Liver (tissue), 9 donors: Measurements from ENCODE around the gene GAPDH. TPM values are rescaled to one million over a fixed set of nuclear protein-coding genes. Genes with fewer than 3 reads are reported as not detected.

ENCODE experiments used
- DNase-seq: peaks from one replicate; pipeline ENCODE4 v3.0.0-alpha.2; 2017; ENCODE audit warnings: low spot score
- H3K27ac ChIP-seq, 2 donors: one replicate each; pipeline ENCODE4 v1.7.0; 2013; ENCODE audit warnings: inconsistent platforms in 2 of 2, low read length in 2 of 2, control low read depth in 1 of 2, low read depth in 1 of 2, mild to moderate bottlenecking in 1 of 2
- H3K27me3 ChIP-seq, 4 donors: one replicate each; pipeline versions ENCODE4 v1.6.1 to v1.7.0; 2013; ENCODE audit warnings: low read length in 3 of 4, inconsistent platforms in 1 of 4, mild to moderate bottlenecking in 1 of 4, moderate library complexity in 1 of 4; ENCODE audit not compliant: control insufficient read depth in 4 of 4, insufficient read depth in 4 of 4
- H3K36me3 ChIP-seq, 4 donors: one replicate each; pipeline versions ENCODE4 v1.6.1 to v1.7.0; 2013; ENCODE audit warnings: low read length in 3 of 4, mild to moderate bottlenecking in 3 of 4, low read depth in 1 of 4, moderate library complexity in 1 of 4; ENCODE audit not compliant: control insufficient read depth in 4 of 4, insufficient read depth in 3 of 4
- H3K4me1 ChIP-seq, 4 donors: one replicate each; pipeline versions ENCODE4 v1.6.1 to v1.7.0; 2013; ENCODE audit warnings: low read length in 3 of 4, mild to moderate bottlenecking in 3 of 4, moderate library complexity in 1 of 4; ENCODE audit not compliant: control insufficient read depth in 4 of 4, insufficient read depth in 4 of 4
- H3K4me3 ChIP-seq, 3 donors: one replicate each; pipeline versions ENCODE4 v1.6.1 to v1.7.0; 2013; ENCODE audit warnings: low read length in 3 of 3, control low read depth in 1 of 3, low read depth in 1 of 3, mild to moderate bottlenecking in 1 of 3
- H3K9ac ChIP-seq, 2 donors: one replicate each; pipeline ENCODE4 v1.7.0; 2013; ENCODE audit warnings: low read length in 2 of 2, mild to moderate bottlenecking in 2 of 2, moderate library complexity in 2 of 2, control low read depth in 1 of 2, low read depth in 1 of 2
- H3K9me3 ChIP-seq, 4 donors: one replicate each; pipeline versions ENCODE4 v1.6.1 to v1.7.0; 2013; ENCODE audit warnings: low read length in 3 of 4; ENCODE audit not compliant: control insufficient read depth in 4 of 4
- ATF3 ChIP-seq: IDR thresholded peaks from 2 replicates; pipeline ENCODE4 v1.6.1; 2016; ENCODE audit warnings: antibody characterized with exemption
- EGR1 ChIP-seq, 2 donors: IDR thresholded peaks; 2 replicates each; pipeline ENCODE4 v1.6.1; 2016 to 2018; ENCODE audit warnings: antibody characterized with exemption in 2 of 2, low read depth in 2 of 2
- FOXA2 ChIP-seq: IDR thresholded peaks from 2 replicates; pipeline ENCODE4 v1.6.1; 2016; ENCODE audit warnings: antibody characterized with exemption
- GABPA ChIP-seq, 2 donors: IDR thresholded peaks in 1 of 2; conservative IDR thresholded peaks in 1 of 2; 2 replicates each; pipeline ENCODE4 v1.6.1; 2016; ENCODE audit warnings: antibody characterized with exemption in 2 of 2, mild to moderate bottlenecking in 1 of 2, moderate library complexity in 1 of 2
- JUND ChIP-seq, 2 donors: IDR thresholded peaks; 2 replicates each; pipeline ENCODE4 v1.6.1; 2016; ENCODE audit warnings: antibody characterized with exemption in 2 of 2
- NR2F2 ChIP-seq: IDR thresholded peaks from 2 replicates; pipeline ENCODE4 v1.6.1; 2016; ENCODE audit warnings: antibody characterized with exemption
- RAD21 ChIP-seq, 2 donors: IDR thresholded peaks; 2 replicates each; pipeline ENCODE4 v1.6.1; 2016; ENCODE audit warnings: antibody characterized with exemption in 2 of 2, mild to moderate bottlenecking in 2 of 2
- REST ChIP-seq: IDR thresholded peaks from 2 replicates; pipeline ENCODE4 v1.6.1; 2016; ENCODE audit warnings: antibody characterized with exemption, mild to moderate bottlenecking
- RXRA ChIP-seq, 2 donors: IDR thresholded peaks; 2 replicates each; pipeline ENCODE4 v1.6.1; 2017 to 2018; ENCODE audit warnings: antibody characterized with exemption in 2 of 2, mild to moderate bottlenecking in 1 of 2
- SP1 ChIP-seq: IDR thresholded peaks from 2 replicates; pipeline ENCODE4 v1.6.1; 2018; ENCODE audit warnings: antibody characterized with exemption, mild to moderate bottlenecking
- TAF1 ChIP-seq: conservative IDR thresholded peaks from 2 replicates; pipeline ENCODE4 v1.6.1; 2016; ENCODE audit warnings: antibody characterized with exemption, mild to moderate bottlenecking
- YY1 ChIP-seq: IDR thresholded peaks from 2 replicates; pipeline ENCODE4 v1.6.1; 2016; ENCODE audit warnings: antibody characterized with exemption, mild to moderate bottlenecking
- ZBTB33 ChIP-seq: IDR thresholded peaks from 2 replicates; pipeline ENCODE4 v1.6.1; 2016; ENCODE audit warnings: antibody characterized with exemption
- WGBS: extraction: QIAGEN DNeasy Blood & Tissue Kit; methylation state at CpG from one replicate; pipeline ENCODE4 v1.1.7; 2013; 5-methylcytosine and 5-hydroxymethylcytosine counted together
- polyA plus RNA-seq, 2 donors: library from polyadenylated mRNA; stranded (reverse) in 1 of 2; unstranded in 1 of 2; fragments of 200-250 nt in 1 of 2; fragments of >200 nt in 1 of 2; fragmentation: Nextera tagmentation in 1 of 2; extraction: Ambion mirVana in 1 of 2; gene quantifications; one replicate each; pipeline versions ENCODE4 v1.2.1 to v1.2.3, GENCODE V29; 2013 to 2015
- total RNA-seq, 2 donors: library from RNA; depleted of rRNA; stranded (reverse); fragments of >200 nt; gene quantifications; one replicate each; pipeline ENCODE4 v1.2.3, GENCODE V29; 2014
- donor health status: healthy.
- donor health status: healthy.
- donor health status: healthy.
- donor health status: healthy.
- donor health status: healthy.

Gene GAPDH
- total and polyA plus RNA-seq, 4 donors: 1,234 to 2,082 (median 1,344) TPM

GRCh38 chr12:6532051-6532926, 2.0 kb upstream of the GAPDH start (continued):
- TF ChIP-seq REST: peak; percentile 37
- TF ChIP-seq YY1: peak; percentile 62
- no peak for TF ChIP-seq RAD21 (IDR thresholded peaks at IDR 0.05)

GRCh38 chr12:6532927-6533652, 1.2 kb upstream of the GAPDH start:
- peak; percentile 67 for DNase-seq
- Histone ChIP-seq H3K4me3 (peak overlapping the region; percentile 64 to 71 (median 65)), H3K27ac (peak overlapping the region; percentile 99 to 100), H3K4me1 (peaks cover 6 to 48% (median 35%) of the 10 kb centered on the region in 4 donors), H3K9ac (peak overlapping the region; percentile 93 to 95), H3K36me3 (peaks cover 17 to 49% (median 39%) of the 10 kb centered on the region in 4 donors), H3K9me3 (no peaks in the 10 kb centered on the region), H3K27me3 (no peaks in the 10 kb centered on the region)
- WGBS: 3% methylated on average over 14 of the region's 14 CpGs
- TF ChIP-seq RAD21 (IDR thresholded peaks at IDR 0.05): no peak
- TF ChIP-seq SP1: peak; percentile 18
- TF ChIP-seq RXRA (IDR thresholded peaks at IDR 0.05): peak in 1 of 2 donors; percentile 10
- no peak for TF ChIP-seq EGR1 (IDR thresholded peaks at IDR 0.05; ENCODE audit: low read depth in 2 of 2)
- peak in 1 of 2 donors; percentile 68 for TF ChIP-seq GABPA (IDR thresholded peaks at IDR 0.05 in 1 of 2, conservative IDR thresholded peaks at IDR 0.05 in 1 of 2)
- TF ChIP-seq REST: peak; percentile 23
- TF ChIP-seq YY1: peak; percentile 45
- TF ChIP-seq FOXA2: no peak
- TF ChIP-seq TAF1: peak; percentile 33

- H3K4me1 ChIP-seq: peaks cover 6 to 48% (median 35%) of the 10 kb centered on the region in 4 donors
- H3K36me3 ChIP-seq: peaks cover 21 to 49% (median 38%) of the 10 kb centered on the region in 4 donors
- TF ChIP-seq JUND (IDR thresholded peaks at IDR 0.05) (no peak), NR2F2 (no peak), FOXA2 (no peak), REST (no peak), ATF3 (no peak), ZBTB33 (no peak)
- DNase-seq: peak; percentile 62
- H3K9ac ChIP-seq: peak overlapping the region; percentile 93 to 95
- H3K4me3 ChIP-seq: peak overlapping the region; percentile 64 to 71 (median 65)
- H3K27ac ChIP-seq: peak overlapping the region; percentile 99 to 100
- under 1% methylated on average over 9 of the region's 9 CpGs for WGBS
- H3K9me3 ChIP-seq: no peaks in the 10 kb centered on the region
- H3K27me3 ChIP-seq: no peaks in the 10 kb centered on the region
Measured at GRCh38 chr12:6533653-6533922, 729 bp upstream of the GAPDH start.
